Skeletal muscle satellite cell (primary cell): Measurements from ENCODE around the gene ARHGAP33.

Experiments used
- H3K27me3 ChIP-seq: 2 replicates; pipeline ENCODE4 v1.7.0; 2013; ENCODE audit warnings: low read length; ENCODE audit not compliant: control insufficient read depth, insufficient read depth
- H3K36me3 ChIP-seq: 2 replicates; pipeline ENCODE4 v1.7.0; 2013; ENCODE audit warnings: mild to moderate bottlenecking, control low read depth, low read length; ENCODE audit not compliant: insufficient read depth
- H3K4me1 ChIP-seq: 2 replicates; pipeline ENCODE4 v1.7.0; 2013; ENCODE audit warnings: low read length; ENCODE audit not compliant: control insufficient read depth, insufficient read depth
- H3K4me2 ChIP-seq: 2 replicates; pipeline ENCODE4 v1.7.0; 2013; ENCODE audit warnings: mild to moderate bottlenecking, low read length
- H3K4me3 ChIP-seq: 2 replicates; pipeline ENCODE4 v1.7.0; 2013; ENCODE audit warnings: low read length
- H3K9ac ChIP-seq: 2 replicates; pipeline ENCODE4 v1.7.0; 2013; ENCODE audit warnings: mild to moderate bottlenecking, low read depth, low read length, moderate library complexity
- H3K9me3 ChIP-seq: replicated peaks from 2 replicates; pipeline ENCODE4 v1.7.0; 2013; ENCODE audit warnings: mild to moderate bottlenecking, control low read depth, low read length

ARHGAP33 gene

GRCh38 chr19:35777961-35778360, 2.6 kb downstream of the ARHGAP33 start:
- Histone ChIP-seq H3K36me3 (peaks cover 3% of the 10 kb centered on the region), H3K4me1 (peaks cover 9% of the 10 kb centered on the region)

GRCh38 chr19:35779033-35779432, 3.7 kb downstream of the ARHGAP33 start:
- Histone ChIP-seq H3K9me3 (no peaks in the 10 kb centered on the region), H3K36me3 (peaks cover 3% of the 10 kb centered on the region), H3K27me3 (no peaks in the 10 kb centered on the region), H3K4me3 (no peak overlapping the region), H3K4me2 (no peak overlapping the region), H3K4me1 (peaks cover 9% of the 10 kb centered on the region), H3K9ac (no peak overlapping the region)

More at GRCh38 chr19:35777961-35778360, 2.6 kb downstream of the ARHGAP33 start:
- Histone ChIP-seq H3K4me2 (no peak overlapping the region), H3K9me3 (no peaks in the 10 kb centered on the region), H3K4me3 (no peak overlapping the region), H3K9ac (no peak overlapping the region), H3K27me3 (no peaks in the 10 kb centered on the region)

DNA sequence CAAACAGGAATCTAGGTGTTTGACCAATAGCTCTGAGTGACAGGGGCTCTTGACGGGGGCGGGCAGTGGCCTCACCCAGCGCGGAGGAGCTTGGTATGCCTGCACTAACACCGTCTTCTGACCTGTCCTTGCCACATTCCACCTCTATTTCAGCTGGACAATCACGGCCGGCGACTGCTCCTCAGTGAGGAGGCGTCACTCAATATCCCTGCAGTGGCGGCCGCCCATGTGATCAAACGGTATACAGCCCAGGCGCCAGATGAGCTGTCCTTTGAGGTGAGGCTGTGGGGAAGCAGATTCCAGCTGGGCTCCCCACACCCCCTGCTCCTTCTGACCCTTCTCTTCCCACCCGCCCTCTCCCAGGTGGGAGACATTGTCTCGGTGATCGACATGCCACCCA, 4.7 kb downstream of the ARHGAP33 start:
- Histone ChIP-seq H3K9ac (no peak overlapping the region), H3K4me2 (no peak overlapping the region), H3K9me3 (no peaks in the 10 kb centered on the region), H3K4me1 (peaks cover 4% of the 10 kb centered on the region), H3K27me3 (no peaks in the 10 kb centered on the region), H3K36me3 (peaks cover 3% of the 10 kb centered on the region), H3K4me3 (no peak overlapping the region)

DNA sequence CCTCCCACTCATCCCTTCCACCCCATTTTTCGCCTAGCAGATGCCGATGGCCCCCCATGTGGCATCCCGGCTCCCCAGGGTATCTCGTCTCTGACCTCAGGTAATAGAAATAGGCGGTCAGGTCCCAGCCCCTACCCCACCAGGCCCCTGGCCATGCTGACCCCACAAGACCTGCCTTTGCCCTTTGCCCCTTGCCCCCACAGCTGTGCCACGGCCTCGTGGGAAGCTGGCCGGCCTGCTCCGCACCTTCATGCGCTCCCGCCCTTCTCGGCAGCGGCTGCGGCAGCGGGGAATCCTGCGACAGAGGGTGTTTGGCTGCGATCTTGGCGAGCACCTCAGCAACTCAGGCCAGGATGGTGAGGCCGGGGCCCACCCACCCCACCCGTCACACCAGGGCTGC, 5.4 kb downstream of the ARHGAP33 start:
- Histone ChIP-seq H3K27me3 (no peaks in the 10 kb centered on the region), H3K9me3 (no peaks in the 10 kb centered on the region), H3K36me3 (peaks cover 3% of the 10 kb centered on the region), H3K9ac (no peak overlapping the region), H3K4me3 (no peak overlapping the region), H3K4me2 (no peak overlapping the region), H3K4me1 (peaks cover 4% of the 10 kb centered on the region)

- Histone ChIP-seq H3K36me3 (peaks cover 3% of the 10 kb centered on the region), H3K9ac (no peak overlapping the region), H3K27me3 (no peaks in the 10 kb centered on the region), H3K9me3 (no peaks in the 10 kb centered on the region), H3K4me3 (no peak overlapping the region), H3K4me1 (no peaks in the 10 kb centered on the region), H3K4me2 (no peak overlapping the region)
Measured at GRCh38 chr19:35781650-35782049, 6.3 kb downstream of the ARHGAP33 start.

GRCh38 chr19:35782589-35782988, 7.2 kb downstream of the ARHGAP33 start:
- Histone ChIP-seq H3K27me3 (no peaks in the 10 kb centered on the region), H3K4me3 (no peak overlapping the region), H3K36me3 (peaks cover 3% of the 10 kb centered on the region), H3K9ac (no peak overlapping the region), H3K9me3 (no peaks in the 10 kb centered on the region), H3K4me2 (no peak overlapping the region), H3K4me1 (no peaks in the 10 kb centered on the region)

GRCh38 chr19:35783469-35784434, 8.4 kb downstream of the ARHGAP33 start:
- Histone ChIP-seq H3K4me3 (no peak overlapping the region), H3K4me1 (no peaks in the 10 kb centered on the region), H3K9me3 (no peaks in the 10 kb centered on the region), H3K4me2 (no peak overlapping the region), H3K9ac (no peak overlapping the region), H3K27me3 (no peaks in the 10 kb centered on the region), H3K36me3 (peaks cover 3% of the 10 kb centered on the region)

DNA sequence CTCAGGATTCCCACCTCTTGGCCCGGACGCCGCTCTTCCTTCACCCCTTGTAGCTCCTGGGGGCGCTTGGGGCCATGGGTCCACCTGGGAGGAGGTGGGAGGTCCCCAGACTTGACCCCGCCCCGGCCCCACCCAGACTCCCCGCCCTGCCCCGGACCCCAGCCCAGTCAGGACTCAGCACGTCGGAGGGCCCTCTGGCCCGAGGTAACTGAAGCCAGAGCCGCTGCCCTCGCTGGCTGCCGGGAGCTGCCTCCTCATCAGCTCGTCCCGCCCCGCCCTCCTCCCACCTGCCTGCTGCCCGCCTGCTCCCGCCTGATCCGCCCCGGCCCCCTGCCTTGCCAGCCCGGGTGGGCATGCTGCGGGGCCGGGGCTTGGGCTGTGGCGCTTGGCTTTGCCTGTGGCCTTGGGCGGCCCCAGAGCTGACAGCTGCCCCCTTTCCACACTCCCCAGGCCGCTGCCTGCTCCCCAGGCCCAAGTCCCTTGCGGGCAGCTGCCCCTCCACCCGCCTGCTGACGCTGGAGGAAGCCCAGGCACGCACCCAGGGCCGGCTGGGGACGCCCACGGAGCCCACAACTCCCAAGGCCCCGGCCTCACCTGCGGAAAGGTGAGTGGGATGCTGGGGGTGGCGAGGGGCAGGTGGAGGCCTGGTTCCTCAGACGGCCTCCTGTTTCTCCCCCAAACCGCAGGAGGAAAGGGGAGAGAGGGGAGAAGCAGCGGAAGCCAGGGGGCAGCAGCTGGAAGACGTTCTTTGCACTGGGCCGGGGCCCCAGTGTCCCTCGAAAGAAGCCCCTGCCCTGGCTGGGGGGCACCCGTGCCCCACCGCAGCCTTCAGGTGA, 9.4 kb downstream of the ARHGAP33 start:
- H3K4me1 ChIP-seq, result no peaks in the 10 kb centered on the region
- H3K9ac ChIP-seq, result no peak overlapping the region
- no peak overlapping the region for H3K4me3 ChIP-seq
- H3K4me2 ChIP-seq, result no peak overlapping the region
- no peaks in the 10 kb centered on the region for H3K9me3 ChIP-seq
- H3K36me3 ChIP-seq, result peaks cover 3% of the 10 kb centered on the region
- H3K27me3 ChIP-seq, result no peaks in the 10 kb centered on the region

- H3K4me2 ChIP-seq, result no peak overlapping the region
- H3K27me3 ChIP-seq, result no peaks in the 10 kb centered on the region
- no peak overlapping the region for H3K9ac ChIP-seq
- no peak overlapping the region for H3K4me3 ChIP-seq
- no peaks in the 10 kb centered on the region for H3K4me1 ChIP-seq
- no peaks in the 10 kb centered on the region for H3K36me3 ChIP-seq
- H3K9me3 ChIP-seq, result no peaks in the 10 kb centered on the region
Measured at GRCh38 chr19:35785339-35785627, 9.9 kb downstream of the ARHGAP33 start.

DNA sequence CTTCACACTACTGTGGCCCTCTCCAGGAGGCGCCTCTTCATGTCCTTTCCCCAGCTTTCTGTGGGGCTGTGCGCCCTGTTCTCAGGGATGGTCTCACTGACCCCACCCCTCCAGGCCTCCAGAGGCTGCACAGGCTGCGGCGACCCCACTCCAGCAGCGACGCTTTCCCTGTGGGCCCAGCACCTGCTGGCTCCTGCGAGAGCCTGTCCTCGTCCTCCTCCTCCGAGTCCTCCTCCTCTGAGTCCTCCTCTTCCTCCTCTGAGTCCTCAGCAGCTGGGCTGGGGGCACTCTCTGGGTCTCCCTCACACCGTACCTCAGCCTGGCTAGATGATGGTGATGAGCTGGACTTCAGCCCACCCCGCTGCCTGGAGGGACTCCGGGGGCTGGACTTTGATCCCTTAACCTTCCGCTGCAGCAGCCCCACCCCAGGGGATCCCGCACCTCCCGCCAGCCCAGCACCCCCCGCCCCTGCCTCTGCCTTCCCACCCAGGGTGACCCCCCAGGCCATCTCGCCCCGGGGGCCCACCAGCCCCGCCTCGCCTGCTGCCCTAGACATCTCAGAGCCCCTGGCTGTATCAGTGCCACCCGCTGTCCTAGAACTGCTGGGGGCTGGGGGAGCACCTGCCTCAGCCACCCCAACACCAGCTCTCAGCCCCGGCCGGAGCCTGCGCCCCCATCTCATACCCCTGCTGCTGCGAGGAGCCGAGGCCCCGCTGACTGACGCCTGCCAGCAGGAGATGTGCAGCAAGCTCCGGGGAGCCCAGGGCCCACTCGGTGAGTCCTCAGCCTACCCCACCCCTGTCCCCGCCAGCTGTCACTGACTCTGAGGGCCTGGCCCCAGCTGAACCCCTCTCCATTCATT, 11.2 kb downstream of the ARHGAP33 start:
- no peak overlapping the region for H3K4me3 ChIP-seq
- no peak overlapping the region for H3K9ac ChIP-seq
- H3K27me3 ChIP-seq, result no peaks in the 10 kb centered on the region
- no peaks in the 10 kb centered on the region for H3K36me3 ChIP-seq
- H3K4me2 ChIP-seq, result no peak overlapping the region
- H3K9me3 ChIP-seq, result no peaks in the 10 kb centered on the region
- no peaks in the 10 kb centered on the region for H3K4me1 ChIP-seq

DNA sequence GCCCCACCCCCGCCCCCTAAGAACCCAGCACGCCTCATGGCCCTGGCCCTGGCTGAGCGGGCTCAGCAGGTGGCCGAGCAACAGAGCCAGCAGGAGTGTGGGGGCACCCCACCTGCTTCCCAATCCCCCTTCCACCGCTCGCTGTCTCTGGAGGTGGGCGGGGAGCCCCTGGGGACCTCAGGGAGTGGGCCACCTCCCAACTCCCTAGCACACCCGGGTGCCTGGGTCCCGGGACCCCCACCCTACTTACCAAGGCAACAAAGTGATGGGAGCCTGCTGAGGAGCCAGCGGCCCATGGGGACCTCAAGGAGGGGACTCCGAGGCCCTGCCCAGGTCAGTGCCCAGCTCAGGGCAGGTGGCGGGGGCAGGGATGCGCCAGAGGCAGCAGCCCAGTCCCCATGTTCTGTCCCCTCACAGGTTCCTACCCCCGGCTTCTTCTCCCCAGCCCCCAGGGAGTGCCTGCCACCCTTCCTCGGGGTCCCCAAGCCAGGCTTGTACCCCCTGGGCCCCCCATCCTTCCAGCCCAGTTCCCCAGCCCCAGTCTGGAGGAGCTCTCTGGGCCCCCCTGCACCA, 11.9 kb downstream of the ARHGAP33 start:
- Histone ChIP-seq H3K36me3 (no peaks in the 10 kb centered on the region), H3K9ac (no peak overlapping the region), H3K27me3 (no peaks in the 10 kb centered on the region), H3K4me1 (no peaks in the 10 kb centered on the region), H3K4me2 (no peak overlapping the region), H3K4me3 (no peak overlapping the region), H3K9me3 (no peaks in the 10 kb centered on the region)
